Tibial nerve (tissue), 4 donors: ENCODE data around the gene TMEM243. TPM values are rescaled to one million over a fixed set of nuclear protein-coding genes. Genes with fewer than 3 reads are reported as not detected.

Experiments
- DNase-seq, 2 donors: peaks; one replicate each; pipeline ENCODE4 v3.0.0-alpha.2; 2019; ENCODE audit warnings: low spot score in 2 of 2
- H3K27ac ChIP-seq, 4 donors: fragments of 200-600 bp; sonication (generic) in 3 of 4; one replicate each; pipeline ENCODE4 v1.5.1; 2017 to 2019; ENCODE audit warnings: mild to moderate bottlenecking in 1 of 4
- H3K27me3 ChIP-seq, 2 donors: fragments of 200-600 bp; sonication (generic) in 1 of 2; one replicate each; pipeline versions ENCODE4 v1.5.1 to v1.6.0; 2017 to 2019
- H3K36me3 ChIP-seq, 3 donors: fragments of 200-600 bp; sonication (generic); one replicate each; pipeline ENCODE4 v1.5.1; 2018 to 2019
- H3K4me1 ChIP-seq, 4 donors: fragments of 200-600 bp; sonication (generic) in 3 of 4; one replicate each; pipeline ENCODE4 v1.5.1; 2017 to 2019
- H3K4me3 ChIP-seq, 4 donors: fragments of 200-600 bp; sonication (generic) in 3 of 4; one replicate each; pipeline ENCODE4 v1.5.1; 2017 to 2019; ENCODE audit warnings: mild to moderate bottlenecking in 1 of 4, moderate library complexity in 1 of 4
- H3K9me3 ChIP-seq, 4 donors: fragments of 200-600 bp; sonication (generic) in 3 of 4; one replicate each; pipeline ENCODE4 v1.5.1; 2017 to 2019
- EP300 ChIP-seq, 2 donors: sonication (generic); formaldehyde crosslinking; IDR thresholded peaks; one replicate each; pipeline ENCODE4 v1.6.1; 2017; ENCODE audit warnings: antibody characterized with exemption in 2 of 2, mild to moderate bottlenecking in 1 of 2
- POLR2A ChIP-seq, 2 donors: fragments of 450-650 bp; IDR thresholded peaks; one replicate each; pipeline ENCODE4 v1.6.1; 2017; ENCODE audit warnings: antibody characterized with exemption in 2 of 2, mild to moderate bottlenecking in 2 of 2, moderate library complexity in 2 of 2
- WGBS, 2 donors: methylation state at CpG; one replicate each; pipeline ENCODE4 v1.1.5; 2018; 5-methylcytosine and 5-hydroxymethylcytosine counted together
- small RNA-seq: library from RNA; depleted of rRNA; stranded (forward); fragments of <200 nt; gene quantifications from one replicate; pipeline ENCODE3, GENCODE V24; 2016
- total RNA-seq, 4 donors: library from RNA; depleted of rRNA; stranded (reverse); fragments of >200 nt; gene quantifications; one replicate each; pipeline ENCODE4 v1.1.0, GENCODE V29; 2016
- TF ChIP-seq, protein P1 (sequence below), 5 experiments: fragments of 200-600 bp in 3 of 5; fragments of 450-650 bp in 2 of 5; sonication (generic) in 3 of 5; IDR thresholded peaks; one replicate each; pipeline ENCODE4 v1.5.1; 2016 to 2019; ENCODE audit warnings: antibody characterized with exemption in 5 of 5, mild to moderate bottlenecking in 3 of 5, moderate library complexity in 2 of 5

The TMEM243 gene
- total RNA-seq, 4 donors from 2014 or later = 36.0 to 52.7 (median 42.5) TPM

DNA sequence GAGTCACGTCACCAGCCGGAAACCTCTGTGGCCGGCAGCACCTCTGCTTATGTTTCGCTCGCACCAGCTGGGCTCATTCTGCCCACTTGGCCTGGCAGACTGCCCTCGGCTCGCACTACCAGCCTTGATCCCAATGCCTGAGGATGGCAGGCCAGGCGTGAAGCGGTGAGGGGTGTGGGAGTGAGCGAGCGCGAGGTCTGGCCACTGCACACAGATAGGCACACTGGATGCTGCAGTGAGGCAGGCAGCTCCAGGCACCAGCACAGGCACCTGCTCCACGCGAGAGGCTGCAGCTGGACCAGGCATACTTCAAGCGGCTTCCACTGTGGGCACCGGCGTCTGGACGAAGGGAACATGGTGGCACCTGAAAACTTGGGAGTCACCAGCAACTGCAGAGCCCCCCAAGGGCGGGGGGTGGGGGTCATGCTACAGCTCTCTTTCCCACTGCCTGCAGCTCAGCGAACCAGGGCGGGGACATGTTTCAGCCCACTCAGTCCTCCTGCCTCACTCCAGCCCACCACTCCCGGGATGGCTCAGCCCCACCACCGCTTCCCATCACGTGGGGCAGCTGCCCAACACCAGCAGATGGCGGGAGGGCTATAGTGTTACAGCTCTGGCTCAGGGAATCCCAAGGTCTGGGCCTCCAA is 72.7 kb downstream of the TMEM243 start:
- Histone ChIP-seq H3K9me3 (no peaks in the 10 kb centered on the region), H3K4me1 (peaks cover 0 to 12% (median 2%) of the 10 kb centered on the region in 4 donors), H3K36me3 (no peaks in the 10 kb centered on the region), H3K4me3 (no peak overlapping the region), H3K27ac (no peak overlapping the region), H3K27me3 (no peaks in the 10 kb centered on the region)
- TF ChIP-seq, protein P1, sequence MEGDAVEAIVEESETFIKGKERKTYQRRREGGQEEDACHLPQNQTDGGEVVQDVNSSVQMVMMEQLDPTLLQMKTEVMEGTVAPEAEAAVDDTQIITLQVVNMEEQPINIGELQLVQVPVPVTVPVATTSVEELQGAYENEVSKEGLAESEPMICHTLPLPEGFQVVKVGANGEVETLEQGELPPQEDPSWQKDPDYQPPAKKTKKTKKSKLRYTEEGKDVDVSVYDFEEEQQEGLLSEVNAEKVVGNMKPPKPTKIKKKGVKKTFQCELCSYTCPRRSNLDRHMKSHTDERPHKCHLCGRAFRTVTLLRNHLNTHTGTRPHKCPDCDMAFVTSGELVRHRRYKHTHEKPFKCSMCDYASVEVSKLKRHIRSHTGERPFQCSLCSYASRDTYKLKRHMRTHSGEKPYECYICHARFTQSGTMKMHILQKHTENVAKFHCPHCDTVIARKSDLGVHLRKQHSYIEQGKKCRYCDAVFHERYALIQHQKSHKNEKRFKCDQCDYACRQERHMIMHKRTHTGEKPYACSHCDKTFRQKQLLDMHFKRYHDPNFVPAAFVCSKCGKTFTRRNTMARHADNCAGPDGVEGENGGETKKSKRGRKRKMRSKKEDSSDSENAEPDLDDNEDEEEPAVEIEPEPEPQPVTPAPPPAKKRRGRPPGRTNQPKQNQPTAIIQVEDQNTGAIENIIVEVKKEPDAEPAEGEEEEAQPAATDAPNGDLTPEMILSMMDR (IDR thresholded peaks at IDR 0.05) = no peak
- TF ChIP-seq EP300 (IDR thresholded peaks at IDR 0.05) (no peak), POLR2A (IDR thresholded peaks at IDR 0.05) (no peak)
- no peak for DNase-seq
- 81 to 85% methylated on average over 18 to 24 of the region's 25 CpGs for WGBS, 2 donors

Small RNA genes lying within 50 kb of the gene (small RNA-seq; reads per million reads assigned to genes)
- gene RF00019 = not detected
- not detected for gene RF02271

Other genes starting within 250 kb of the TMEM243 start
- gene ELAPOR2, start 160.1 kb downstream of the TMEM243 start, total RNA-seq = 10 to 100 TPM; 12.8 to 27.3 (median 16.5) TPM
- 100 to 1,000 TPM; 111 to 142 (median 133) TPM for gene DMTF1, start 67.3 kb downstream of the TMEM243 start, total RNA-seq
- gene CROT, start 125.9 kb upstream of the TMEM243 start, total RNA-seq = 10 to 100 TPM; 10.9 to 13.1 (median 11.9) TPM